T1000 (cell line): ENCODE results near the gene ZFPM1.
"Not testable (repeated sequence)": the region's sequence is repeated elsewhere in the genome, so short reads cannot be mapped to it uniquely, and the experiment has no call there.

Experiments
- DNase-seq: peaks from one replicate; lab custom pipeline; 2025; ENCODE audit warnings: mixed read lengths; lab: John Stamatoyannopoulos, UW

ZFPM1 gene

GRCh38 chr16:88453217-88453531 is at the start of gene ZFPM1:
Gene ZFPM1, plus strand, starts transcription at chr16:88453280. Its CDS starts 359 bp downstream, at chr16:88453639.
- no peak for DNase-seq

- DNase-seq = no peak
Observed at GRCh38 chr16:88403794-88404581, 49.1 kb upstream of the ZFPM1 start.

- no peak for DNase-seq
Observed at GRCh38 chr16:88404769-88405168, 48.3 kb upstream of the ZFPM1 start.

GRCh38 chr16:88405216-88406060 is 47.6 kb upstream of the ZFPM1 start:
- no peak for DNase-seq

- DNase-seq = no peak
Observed at GRCh38 chr16:88406096-88407041, 46.7 kb upstream of the ZFPM1 start.

- DNase-seq = no peak
Observed at GRCh38 chr16:88407042-88407420, 46.0 kb upstream of the ZFPM1 start.

- no peak for DNase-seq
Observed at GRCh38 chr16:88407807-88408206, 45.3 kb upstream of the ZFPM1 start.

- no peak for DNase-seq
Observed at GRCh38 chr16:88408561-88409142, 44.4 kb upstream of the ZFPM1 start.

- no peak for DNase-seq
Observed at GRCh38 chr16:88409296-88410065, 43.6 kb upstream of the ZFPM1 start.

- DNase-seq = not testable (repeated sequence)
Observed at GRCh38 chr16:88410297-88410968, 42.6 kb upstream of the ZFPM1 start.

GRCh38 chr16:88411951-88412576 is 41.0 kb upstream of the ZFPM1 start:
- no peak for DNase-seq

- DNase-seq = no peak
Observed at GRCh38 chr16:88412766-88413165, 40.3 kb upstream of the ZFPM1 start.

GRCh38 chr16:88413231-88413630 is 39.8 kb upstream of the ZFPM1 start:
- DNase-seq = no peak

- DNase-seq = no peak
Observed at GRCh38 chr16:88413631-88414030, 39.4 kb upstream of the ZFPM1 start.

- DNase-seq = no peak
Observed at GRCh38 chr16:88414521-88415380, 38.3 kb upstream of the ZFPM1 start.

- no peak for DNase-seq
Observed at GRCh38 chr16:88415381-88415705, 37.7 kb upstream of the ZFPM1 start.

- DNase-seq = no peak
Observed at GRCh38 chr16:88415713-88416323, 37.3 kb upstream of the ZFPM1 start.

GRCh38 chr16:88416686-88417085 is 36.4 kb upstream of the ZFPM1 start:
- no peak for DNase-seq
